Activated CD4-positive, alpha-beta memory T cell treated with anti-CD3 and anti-CD28 coated beads for 36 hours (primary cell): ENCODE measurements around the gene COMMD10. TPM values are rescaled to one million over a fixed set of nuclear protein-coding genes. Genes with fewer than 3 reads are reported as not detected.

Experiments used
- CTCF ChIA-PET: fragments of 350-600 bp; sonication (Branson Sonifier 250); formaldehyde crosslinking; loops from one replicate; lab custom pipeline; 2021; ENCODE audit warnings: antibody characterized with exemption, inconsistent platforms; lab: Charles Lee
- POLR2A ChIA-PET: fragments of 350-600 bp; sonication (Branson Sonifier 250); formaldehyde crosslinking; loops from one replicate; lab custom pipeline; 2021; ENCODE audit warnings: antibody characterized with exemption; lab: Charles Lee
- DNase-seq: peaks from one replicate; pipeline ENCODE4 v3.0.0-alpha.2; 2020
- H3K27ac Mint-ChIP-seq: one replicate; pipeline ENCODE4 v1.8.0; 2021; ENCODE audit warnings: mixed read lengths
- H3K27me3 Mint-ChIP-seq: one replicate; pipeline ENCODE4 v1.8.0; 2021; ENCODE audit warnings: mixed read lengths
- H3K36me3 Mint-ChIP-seq: one replicate; pipeline ENCODE4 v1.8.0; 2021; ENCODE audit warnings: mixed read lengths
- H3K4me1 Mint-ChIP-seq: one replicate; pipeline ENCODE4 v1.8.0; 2021; ENCODE audit warnings: low read depth, mixed read lengths
- H3K4me3 Mint-ChIP-seq: one replicate; pipeline ENCODE4 v1.8.0; 2021; ENCODE audit warnings: mild to moderate bottlenecking, mixed read lengths
- H3K9me3 Mint-ChIP-seq: one replicate; pipeline ENCODE4 v1.8.0; 2021; ENCODE audit warnings: mixed read lengths
- intact Hi-C: fragments of 100-400 bp; cut with micrococcal nuclease; formaldehyde crosslinking; loops from one replicate; pipeline ENCODE4 v1.15.1; 2023
- total RNA-seq, 2 experiments: library from RNA; stranded (reverse); gene quantifications; one replicate each; pipeline ENCODE4 v1.2.3, GENCODE V29; 2021

COMMD10 gene
- total RNA-seq, 2 experiments from 2014 or later, result 22.1 to 24.3 TPM

GRCh38 chr5:116153687-116154174 is 68.9 kb downstream of the COMMD10 start:
- H3K4me3 Mint-ChIP-seq, result no peak overlapping the region
- H3K27me3 Mint-ChIP-seq, result no peaks in the 10 kb centered on the region
- H3K9me3 Mint-ChIP-seq, result no peaks in the 10 kb centered on the region
- H3K36me3 Mint-ChIP-seq, result peaks cover 3% of the 10 kb centered on the region
- no peak overlapping the region for H3K27ac Mint-ChIP-seq
- no peak for DNase-seq
- ChIA-PET POLR2A (no interaction called here), CTCF (no interaction called here)
- H3K4me1 Mint-ChIP-seq, result peaks cover 5% of the 10 kb centered on the region
- intact Hi-C loops, result no loop called here

GRCh38 chr5:116154252-116154651 is 69.4 kb downstream of the COMMD10 start:
- CTCF ChIA-PET, result no interaction called here
- Mint-ChIP-seq H3K4me1 (peaks cover 5% of the 10 kb centered on the region), H3K4me3 (no peak overlapping the region), H3K9me3 (no peaks in the 10 kb centered on the region), H3K27ac (no peak overlapping the region), H3K27me3 (no peaks in the 10 kb centered on the region), H3K36me3 (peaks cover 3% of the 10 kb centered on the region)
- POLR2A ChIA-PET, result no interaction called here
- DNase-seq, result no peak
- intact Hi-C loops, result no loop called here

- Mint-ChIP-seq H3K4me3 (no peak overlapping the region), H3K9me3 (no peaks in the 10 kb centered on the region), H3K4me1 (peaks cover 5% of the 10 kb centered on the region), H3K36me3 (peaks cover 3% of the 10 kb centered on the region), H3K27me3 (no peaks in the 10 kb centered on the region), H3K27ac (no peak overlapping the region)
- ChIA-PET POLR2A (no interaction called here), CTCF (no interaction called here)
- intact Hi-C loops, result no loop called here
- no peak for DNase-seq
Measured at GRCh38 chr5:116154931-116155330, 70.1 kb downstream of the COMMD10 start.

- intact Hi-C loops, result no loop called here
- CTCF ChIA-PET, result interaction anchor here (2.8 kb wide), 1 partner anchor 20 kb away, joined by 7 read pairs; no protein-coding TSS in a partner anchor
Measured at GRCh38 chr5:116157902-116158301, 73.1 kb downstream of the COMMD10 start.

GRCh38 chr5:116159006-116159405 is 74.2 kb downstream of the COMMD10 start:
- H3K4me1 Mint-ChIP-seq, result no peaks in the 10 kb centered on the region
- intact Hi-C loops, result no loop called here
- ChIA-PET CTCF (no interaction called here), POLR2A (no interaction called here)
- no peak overlapping the region for H3K4me3 Mint-ChIP-seq
- no peak overlapping the region for H3K27ac Mint-ChIP-seq
- H3K36me3 Mint-ChIP-seq, result peaks cover 2% of the 10 kb centered on the region
- no peaks in the 10 kb centered on the region for H3K27me3 Mint-ChIP-seq
- DNase-seq, result no peak
- H3K9me3 Mint-ChIP-seq, result no peaks in the 10 kb centered on the region

More at GRCh38 chr5:116157902-116158301, 73.1 kb downstream of the COMMD10 start:
- H3K4me1 Mint-ChIP-seq, result peaks cover 2% of the 10 kb centered on the region
- no peaks in the 10 kb centered on the region for H3K27me3 Mint-ChIP-seq
- H3K36me3 Mint-ChIP-seq, result no peaks in the 10 kb centered on the region
- no peak overlapping the region for H3K4me3 Mint-ChIP-seq
- H3K9me3 Mint-ChIP-seq, result no peaks in the 10 kb centered on the region
- POLR2A ChIA-PET, result no interaction called here
- H3K27ac Mint-ChIP-seq, result no peak overlapping the region
- DNase-seq, result no peak

- Mint-ChIP-seq H3K4me3 (no peak overlapping the region), H3K27ac (no peak overlapping the region), H3K36me3 (peaks cover 13% of the 10 kb centered on the region), H3K27me3 (no peaks in the 10 kb centered on the region), H3K4me1 (no peaks in the 10 kb centered on the region), H3K9me3 (peaks cover 12% of the 10 kb centered on the region)
- intact Hi-C loops, result no loop called here
- no peak for DNase-seq
- CTCF ChIA-PET, result interaction anchor here (0.9 kb wide), 1 partner anchor 22 kb away, joined by 3 read pairs; no protein-coding TSS in a partner anchor
- POLR2A ChIA-PET, result no interaction called here
Measured at GRCh38 chr5:116174111-116174510, 89.3 kb downstream of the COMMD10 start.

- DNase-seq, result no peak
- peaks cover 3% of the 10 kb centered on the region for H3K9me3 Mint-ChIP-seq
- peaks cover 7% of the 10 kb centered on the region for H3K36me3 Mint-ChIP-seq
- ChIA-PET CTCF (no interaction called here), POLR2A (no interaction called here)
- no peaks in the 10 kb centered on the region for H3K27me3 Mint-ChIP-seq
- intact Hi-C loops, result no loop called here
- H3K4me3 Mint-ChIP-seq, result no peak overlapping the region
- no peaks in the 10 kb centered on the region for H3K4me1 Mint-ChIP-seq
- H3K27ac Mint-ChIP-seq, result no peak overlapping the region
Measured at GRCh38 chr5:116176121-116176520, 91.3 kb downstream of the COMMD10 start.

- POLR2A ChIA-PET, result no interaction called here
- no peaks in the 10 kb centered on the region for H3K27me3 Mint-ChIP-seq
- H3K4me1 Mint-ChIP-seq, result no peaks in the 10 kb centered on the region
- CTCF ChIA-PET, result interaction anchor here (1.1 kb wide), 1 partner anchor 42 kb away, joined by 3 read pairs; no protein-coding TSS in a partner anchor
- no peak for DNase-seq
- H3K27ac Mint-ChIP-seq, result no peak overlapping the region
- peaks cover 6% of the 10 kb centered on the region for H3K36me3 Mint-ChIP-seq
- no peak overlapping the region for H3K4me3 Mint-ChIP-seq
- intact Hi-C loops, result no loop called here
- H3K9me3 Mint-ChIP-seq, result no peaks in the 10 kb centered on the region
Measured at GRCh38 chr5:116178925-116179324, 94.1 kb downstream of the COMMD10 start.

- no peak overlapping the region for H3K27ac Mint-ChIP-seq
- CTCF ChIA-PET, result no interaction called here
- intact Hi-C loops, result no loop called here
Measured at GRCh38 chr5:116209166-116209565, 124.3 kb downstream of the COMMD10 start.

GRCh38 chr5:116212225-116212624 is 127.4 kb downstream of the COMMD10 start:
- ChIA-PET CTCF (no interaction called here), POLR2A (no interaction called here)
- intact Hi-C loops, result no loop called here
- no peak for DNase-seq
- Mint-ChIP-seq H3K9me3 (no peaks in the 10 kb centered on the region), H3K36me3 (peaks cover 3% of the 10 kb centered on the region), H3K27me3 (no peaks in the 10 kb centered on the region), H3K27ac (no peak overlapping the region), H3K4me1 (no peaks in the 10 kb centered on the region), H3K4me3 (no peak overlapping the region)

More at GRCh38 chr5:116209166-116209565, 124.3 kb downstream of the COMMD10 start:
- H3K27me3 Mint-ChIP-seq, result no peaks in the 10 kb centered on the region
- no peaks in the 10 kb centered on the region for H3K9me3 Mint-ChIP-seq
- no peaks in the 10 kb centered on the region for H3K36me3 Mint-ChIP-seq
- H3K4me3 Mint-ChIP-seq, result no peak overlapping the region
- H3K4me1 Mint-ChIP-seq, result no peaks in the 10 kb centered on the region
- POLR2A ChIA-PET, result no interaction called here
- no peak for DNase-seq

- intact Hi-C loops, result no loop called here
- ChIA-PET CTCF (no interaction called here), POLR2A (no interaction called here)
- Mint-ChIP-seq H3K4me1 (no peaks in the 10 kb centered on the region), H3K4me3 (no peak overlapping the region), H3K36me3 (peaks cover 12% of the 10 kb centered on the region), H3K9me3 (no peaks in the 10 kb centered on the region), H3K27ac (no peak overlapping the region), H3K27me3 (no peaks in the 10 kb centered on the region)
- no peak for DNase-seq
Measured at GRCh38 chr5:116216246-116216645, 131.4 kb downstream of the COMMD10 start.

GRCh38 chr5:116225281-116225922 is 140.6 kb downstream of the COMMD10 start:
- intact Hi-C loops, result no loop called here
- Mint-ChIP-seq H3K27ac (no peak overlapping the region), H3K36me3 (peaks cover 37% of the 10 kb centered on the region), H3K4me3 (no peak overlapping the region), H3K9me3 (peaks cover 15% of the 10 kb centered on the region), H3K27me3 (no peaks in the 10 kb centered on the region), H3K4me1 (no peaks in the 10 kb centered on the region)
- DNase-seq, result no peak
- ChIA-PET CTCF (interaction anchor here (0.7 kb wide), 1 partner anchor 216 kb away, joined by 9 read pairs; no protein-coding TSS in a partner anchor), POLR2A (no interaction called here)
